OCI-LY1 (cell line): ENCODE results near the gene GLIS1.

Experiments
- H2AFZ ChIP-seq: fragments of 200-600 bp; sonication (generic), shearing (Covaris generic); 2 replicates; pipeline ENCODE4 v1.6.0; 2014; ENCODE audit warnings: antibody characterized with exemption, mild to moderate bottlenecking, low read length
- H3F3A ChIP-seq: fragments of 200-600 bp; sonication (generic), shearing (Covaris generic); 2 replicates; pipeline ENCODE4 v1.6.0; 2014; ENCODE audit warnings: mild to moderate bottlenecking, antibody characterized with exemption, low read length, moderate library complexity; ENCODE audit not compliant: insufficient read depth
- H3K27ac ChIP-seq: fragments of 200-600 bp; sonication (generic); 2 replicates; pipeline ENCODE4 v1.5.1; 2014; ENCODE audit warnings: low read length, mixed run types, mild to moderate bottlenecking, low read depth; ENCODE audit not compliant: poor library complexity, severe bottlenecking
- H3K27me3 ChIP-seq: fragments of 200-600 bp; sonication (generic); 2 replicates; pipeline ENCODE4 v1.6.0; 2014; ENCODE audit warnings: antibody characterized with exemption, mild to moderate bottlenecking, low read length, moderate library complexity; ENCODE audit not compliant: insufficient read depth
- H3K36me3 ChIP-seq: fragments of 200-600 bp; sonication (generic); 2 replicates; pipeline ENCODE4 v1.6.1; 2014; ENCODE audit warnings: mild to moderate bottlenecking, antibody characterized with exemption, low read length, moderate library complexity, mixed read lengths; ENCODE audit not compliant: insufficient read depth
- H3K4me1 ChIP-seq: fragments of 200-600 bp; sonication (generic); 2 replicates; pipeline ENCODE4 v1.5.1; 2014; ENCODE audit warnings: mild to moderate bottlenecking, low read length, moderate library complexity; ENCODE audit not compliant: insufficient read depth, severe bottlenecking
- H3K4me2 ChIP-seq: fragments of 200-600 bp; sonication (generic), shearing (Covaris generic); 2 replicates; pipeline ENCODE4 v1.6.1; 2014; ENCODE audit warnings: low read length
- H3K4me3 ChIP-seq: fragments of 200-600 bp; sonication (generic); 2 replicates; pipeline ENCODE4 v1.5.1; 2014; ENCODE audit warnings: low read length, low read depth, mild to moderate bottlenecking, mixed read lengths; ENCODE audit not compliant: poor library complexity, severe bottlenecking
- H3K79me2 ChIP-seq: fragments of 200-600 bp; shearing (Covaris generic); 2 replicates; pipeline ENCODE4 v1.6.1; 2016; ENCODE audit warnings: mixed run types, low read length, mixed read lengths; ENCODE audit not compliant: insufficient read depth
- H3K9ac ChIP-seq: fragments of 200-600 bp; sonication (generic), shearing (Covaris generic); 2 replicates; pipeline ENCODE4 v1.6.1; 2014; ENCODE audit warnings: mild to moderate bottlenecking, low read length, mixed read lengths
- H3K9me2 ChIP-seq: fragments of 200-600 bp; sonication (generic), shearing (Covaris generic); 2 replicates; pipeline ENCODE4 v1.6.1; 2014; ENCODE audit warnings: low read depth, mild to moderate bottlenecking, low read length, mixed read lengths
- H3K9me3 ChIP-seq: fragments of 200-600 bp; shearing (Covaris generic); 2 replicates; pipeline ENCODE4 v1.6.1; 2014; ENCODE audit warnings: low read length, mixed read lengths
- H4K20me1 ChIP-seq: fragments of 200-600 bp; sonication (generic), shearing (Covaris generic); 2 replicates; pipeline ENCODE4 v1.6.0; 2016; ENCODE audit warnings: mild to moderate bottlenecking, low read length; ENCODE audit not compliant: insufficient read depth
- EZH2 ChIP-seq: fragments of 200-600 bp; sonication (generic), shearing (Covaris generic); IDR thresholded peaks from 2 replicates; pipeline ENCODE4 v1.8.0; 2017; ENCODE audit warnings: borderline replicate concordance, mixed run types, mild to moderate bottlenecking, antibody characterized with exemption, low read length, moderate library complexity, mixed read lengths
- TF ChIP-seq, protein P1 (sequence below): fragments of 200-600 bp; sonication (generic), shearing (Covaris generic); IDR thresholded peaks from 2 replicates; pipeline ENCODE4 v1.5.1; 2017; ENCODE audit warnings: mild to moderate bottlenecking, antibody characterized with exemption, low read length, moderate library complexity, mixed read lengths

Gene GLIS1

GRCh38 chr1:53733447-53733931 lies 5.5 kb downstream of the GLIS1 start:
- Histone ChIP-seq H3K4me1 (no peaks in the 10 kb centered on the region), H3K9me3 (no peaks in the 10 kb centered on the region), H3K9me2 (no peaks in the 10 kb centered on the region), H2AFZ (no peak overlapping the region), H3K36me3 (no peaks in the 10 kb centered on the region), H3K4me2 (no peak overlapping the region), H3K79me2 (no peaks in the 10 kb centered on the region), H3F3A (no peaks in the 10 kb centered on the region), H3K27ac (no peak overlapping the region), H3K27me3 (peaks cover 5% of the 10 kb centered on the region; the same call in 1 of the 2 replicates), H3K9ac (no peak overlapping the region), H4K20me1 (no peaks in the 10 kb centered on the region), H3K4me3 (no peak overlapping the region)
- TF ChIP-seq EZH2 = no peak
- TF ChIP-seq, protein P1, sequence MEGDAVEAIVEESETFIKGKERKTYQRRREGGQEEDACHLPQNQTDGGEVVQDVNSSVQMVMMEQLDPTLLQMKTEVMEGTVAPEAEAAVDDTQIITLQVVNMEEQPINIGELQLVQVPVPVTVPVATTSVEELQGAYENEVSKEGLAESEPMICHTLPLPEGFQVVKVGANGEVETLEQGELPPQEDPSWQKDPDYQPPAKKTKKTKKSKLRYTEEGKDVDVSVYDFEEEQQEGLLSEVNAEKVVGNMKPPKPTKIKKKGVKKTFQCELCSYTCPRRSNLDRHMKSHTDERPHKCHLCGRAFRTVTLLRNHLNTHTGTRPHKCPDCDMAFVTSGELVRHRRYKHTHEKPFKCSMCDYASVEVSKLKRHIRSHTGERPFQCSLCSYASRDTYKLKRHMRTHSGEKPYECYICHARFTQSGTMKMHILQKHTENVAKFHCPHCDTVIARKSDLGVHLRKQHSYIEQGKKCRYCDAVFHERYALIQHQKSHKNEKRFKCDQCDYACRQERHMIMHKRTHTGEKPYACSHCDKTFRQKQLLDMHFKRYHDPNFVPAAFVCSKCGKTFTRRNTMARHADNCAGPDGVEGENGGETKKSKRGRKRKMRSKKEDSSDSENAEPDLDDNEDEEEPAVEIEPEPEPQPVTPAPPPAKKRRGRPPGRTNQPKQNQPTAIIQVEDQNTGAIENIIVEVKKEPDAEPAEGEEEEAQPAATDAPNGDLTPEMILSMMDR = no peak

DNA sequence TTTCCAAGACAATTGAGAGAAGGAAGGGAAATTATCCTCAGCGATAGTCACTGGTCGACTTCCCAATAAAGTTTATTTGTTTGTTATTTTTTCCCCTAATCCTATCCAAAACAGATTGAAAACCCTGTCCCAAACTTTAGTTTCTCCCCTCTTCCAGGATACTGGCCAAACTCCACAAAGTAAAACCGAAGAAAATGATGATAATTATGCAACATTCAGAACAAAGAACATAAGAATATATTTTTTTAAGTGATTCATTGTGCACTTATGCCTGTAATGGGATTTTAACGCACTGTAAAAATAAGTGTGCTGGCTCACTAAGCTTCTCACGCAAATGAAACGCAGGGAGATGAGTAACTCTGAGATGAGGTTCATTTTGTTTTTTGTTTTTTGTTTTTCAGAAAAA lies 6.0 kb downstream of the GLIS1 start:
- Histone ChIP-seq H4K20me1 (no peaks in the 10 kb centered on the region), H3K4me2 (no peak overlapping the region), H3K9ac (no peak overlapping the region), H3K27ac (no peak overlapping the region), H3K9me3 (no peaks in the 10 kb centered on the region), H3K79me2 (no peaks in the 10 kb centered on the region), H3K4me3 (no peak overlapping the region), H3F3A (no peaks in the 10 kb centered on the region), H3K9me2 (no peaks in the 10 kb centered on the region), H2AFZ (no peak overlapping the region), H3K4me1 (no peaks in the 10 kb centered on the region), H3K36me3 (no peaks in the 10 kb centered on the region), H3K27me3 (peaks cover 5% of the 10 kb centered on the region; the same call in 1 of the 2 replicates)
- TF ChIP-seq, protein P1 = no peak
- TF ChIP-seq EZH2 = no peak

- Histone ChIP-seq H3K9ac (no peak overlapping the region), H3K4me2 (no peak overlapping the region), H3K27ac (no peak overlapping the region), H3K79me2 (no peaks in the 10 kb centered on the region), H2AFZ (no peak overlapping the region), H3K9me2 (no peaks in the 10 kb centered on the region), H3K36me3 (no peaks in the 10 kb centered on the region), H3K4me1 (no peaks in the 10 kb centered on the region), H3K9me3 (no peaks in the 10 kb centered on the region), H3F3A (no peaks in the 10 kb centered on the region), H3K4me3 (no peak overlapping the region), H3K27me3 (peaks cover 6% of the 10 kb centered on the region; the same call in 1 of the 2 replicates), H4K20me1 (no peaks in the 10 kb centered on the region)
- TF ChIP-seq, protein P1 = no peak
- TF ChIP-seq EZH2 = no peak
Measured at GRCh38 chr1:53732409-53732808, 6.6 kb downstream of the GLIS1 start.
